GM19397 (cell line): ENCODE results near the gene ZNF598.

Source experiments
- ATAC-seq: cut with Tn5 transposase; IDR thresholded peaks from one replicate; pipeline ENCODE4 v1.9.1; 2021; ENCODE audit warnings: mild to moderate bottlenecking, moderate library complexity; ENCODE audit not compliant: unreplicated experiment

ZNF598 gene

GRCh38 chr16:2009791-2010510, at the start of gene ZNF598:
Gene ZNF598, minus strand, starts transcription at chr16:2009821.
- ATAC-seq = peak; percentile 86

GRCh38 chr16:2058872-2059271, 49.3 kb upstream of the ZNF598 start:
- no peak for ATAC-seq

- no peak for ATAC-seq
Observed at GRCh38 chr16:2058420-2058819, 48.8 kb upstream of the ZNF598 start.

GRCh38 chr16:2057438-2057837, 47.8 kb upstream of the ZNF598 start:
- ATAC-seq = no peak

GRCh38 chr16:2056681-2057407, 47.2 kb upstream of the ZNF598 start:
- ATAC-seq = no peak

GRCh38 chr16:2056077-2056476, 46.5 kb upstream of the ZNF598 start:
- no peak for ATAC-seq

- ATAC-seq = no peak
Observed at GRCh38 chr16:2054543-2055245, 45.1 kb upstream of the ZNF598 start.

- no peak for ATAC-seq
Observed at GRCh38 chr16:2053897-2054296, 44.3 kb upstream of the ZNF598 start.

- no peak for ATAC-seq
Observed at GRCh38 chr16:2053211-2053610, 43.6 kb upstream of the ZNF598 start.

- peak; percentile 4 for ATAC-seq
Observed at GRCh38 chr16:2048116-2048543, 38.5 kb upstream of the ZNF598 start.

GRCh38 chr16:2047330-2048115, 37.9 kb upstream of the ZNF598 start, which contains the start of the genes NTHL1 and TSC2:
Gene NTHL1, minus strand, starts transcription at chr16:2047834. Its CDS starts 11 bp downstream, at chr16:2047823.
Gene TSC2, plus strand, starts transcription at chr16:2047985. Its CDS starts 631 bp downstream, at chr16:2048616.
- peak; percentile 91 for ATAC-seq

GRCh38 chr16:2046893-2047329, 37.3 kb upstream of the ZNF598 start:
- no peak for ATAC-seq

GRCh38 chr16:2045965-2046892, 36.6 kb upstream of the ZNF598 start:
- ATAC-seq = no peak

- no peak for ATAC-seq
Observed at GRCh38 chr16:2044541-2044940, 34.9 kb upstream of the ZNF598 start.

GRCh38 chr16:2043667-2044451, 34.2 kb upstream of the ZNF598 start:
- no peak for ATAC-seq

- no peak for ATAC-seq
Observed at GRCh38 chr16:2042986-2043666, 33.5 kb upstream of the ZNF598 start.

GRCh38 chr16:2042171-2042985, 32.8 kb upstream of the ZNF598 start:
- no peak for ATAC-seq
